ENCODE measurements around the gene KRABD2.

The KRABD2 gene

GRCh38 chr17:8366231-8366630, 10.3 kb downstream of the KRABD2 start:
- FAIRE-seq (no peak), DNase-seq (ENCODE audit: low read depth) (peak; percentile 62)
- Histone ChIP-seq H3K36me3 (ENCODE audit: control insufficient read depth, insufficient read depth, low read length) (no peaks in the 10 kb centered on the region), H3K27me3 (ENCODE audit: control insufficient read depth, insufficient read depth, low read length) (no peaks in the 10 kb centered on the region), H3K4me3 (ENCODE audit: low read depth, low read length) (no peak overlapping the region)
- TF ChIP-seq, protein P1, sequence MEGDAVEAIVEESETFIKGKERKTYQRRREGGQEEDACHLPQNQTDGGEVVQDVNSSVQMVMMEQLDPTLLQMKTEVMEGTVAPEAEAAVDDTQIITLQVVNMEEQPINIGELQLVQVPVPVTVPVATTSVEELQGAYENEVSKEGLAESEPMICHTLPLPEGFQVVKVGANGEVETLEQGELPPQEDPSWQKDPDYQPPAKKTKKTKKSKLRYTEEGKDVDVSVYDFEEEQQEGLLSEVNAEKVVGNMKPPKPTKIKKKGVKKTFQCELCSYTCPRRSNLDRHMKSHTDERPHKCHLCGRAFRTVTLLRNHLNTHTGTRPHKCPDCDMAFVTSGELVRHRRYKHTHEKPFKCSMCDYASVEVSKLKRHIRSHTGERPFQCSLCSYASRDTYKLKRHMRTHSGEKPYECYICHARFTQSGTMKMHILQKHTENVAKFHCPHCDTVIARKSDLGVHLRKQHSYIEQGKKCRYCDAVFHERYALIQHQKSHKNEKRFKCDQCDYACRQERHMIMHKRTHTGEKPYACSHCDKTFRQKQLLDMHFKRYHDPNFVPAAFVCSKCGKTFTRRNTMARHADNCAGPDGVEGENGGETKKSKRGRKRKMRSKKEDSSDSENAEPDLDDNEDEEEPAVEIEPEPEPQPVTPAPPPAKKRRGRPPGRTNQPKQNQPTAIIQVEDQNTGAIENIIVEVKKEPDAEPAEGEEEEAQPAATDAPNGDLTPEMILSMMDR (IDR thresholded peaks at IDR 0.05; ENCODE audit: insufficient read depth, low read length, severe bottlenecking), result no peak

DNA sequence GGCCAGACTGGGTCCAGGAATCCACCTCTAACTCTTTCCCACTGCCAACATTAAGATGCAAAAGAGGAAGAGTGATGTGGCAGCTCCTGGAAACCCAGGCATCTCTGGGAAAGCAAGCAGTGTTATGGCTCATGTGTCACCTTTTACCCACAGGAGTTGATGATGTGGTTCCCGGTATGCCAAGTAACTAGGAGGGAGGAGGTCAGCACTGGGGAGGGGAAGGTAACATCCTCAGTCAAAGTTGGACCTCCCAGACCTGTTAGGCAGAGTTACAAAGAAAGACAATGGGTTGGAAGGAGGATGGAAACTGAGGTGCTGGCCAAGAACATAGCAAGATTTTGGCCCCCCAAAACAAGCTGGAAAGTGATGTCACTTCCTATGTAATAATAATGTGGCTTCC, 11.4 kb downstream of the KRABD2 start:
- DNase-seq (ENCODE audit: low read depth), result peak; percentile 41
- FAIRE-seq, result peak; percentile 23
- no peaks in the 10 kb centered on the region for H3K27me3 ChIP-seq (ENCODE audit: control insufficient read depth, insufficient read depth, low read length)
- H3K36me3 ChIP-seq (ENCODE audit: control insufficient read depth, insufficient read depth, low read length), result no peaks in the 10 kb centered on the region
- TF ChIP-seq, protein P1 (IDR thresholded peaks at IDR 0.05; ENCODE audit: insufficient read depth, low read length, severe bottlenecking), result no peak
- H3K4me3 ChIP-seq (ENCODE audit: low read depth, low read length), result no peak overlapping the region

DNA sequence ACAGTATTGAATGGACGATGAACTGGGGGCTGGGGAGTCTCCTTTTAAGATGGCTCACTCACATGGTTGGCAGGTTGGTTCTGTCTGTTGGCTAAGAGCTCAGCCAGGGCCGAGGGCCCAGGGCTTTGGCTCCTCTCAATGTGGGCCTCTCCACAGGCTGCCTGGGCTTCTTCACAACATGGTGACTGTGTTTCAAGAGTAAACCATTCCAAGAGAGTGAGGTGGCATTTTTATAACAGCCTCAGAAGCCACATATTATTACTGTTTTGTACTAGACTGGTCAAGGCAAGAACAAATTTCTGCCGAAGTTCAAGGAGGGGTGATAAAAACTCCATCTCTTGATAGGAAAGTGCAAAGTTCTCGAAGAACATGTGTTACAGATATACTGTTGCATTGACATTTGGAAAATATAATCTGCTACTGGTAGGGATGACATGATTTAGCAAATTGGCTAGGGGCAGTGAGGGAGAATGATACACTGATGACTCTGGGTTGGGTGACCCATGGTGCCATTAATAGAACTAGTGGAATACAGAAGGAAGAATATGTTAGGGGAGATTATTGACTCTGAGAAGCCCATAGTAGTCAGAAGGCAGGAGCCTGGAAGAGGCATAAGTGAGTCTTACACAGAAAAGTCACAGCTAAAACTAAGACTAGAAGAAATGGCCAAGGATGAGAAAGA, 13.7 kb downstream of the KRABD2 start:
- FAIRE-seq (no peak), DNase-seq (ENCODE audit: low read depth) (no peak)
- no peaks in the 10 kb centered on the region for H3K36me3 ChIP-seq (ENCODE audit: control insufficient read depth, insufficient read depth, low read length)
- TF ChIP-seq, protein P1 (IDR thresholded peaks at IDR 0.05; ENCODE audit: insufficient read depth, low read length, severe bottlenecking), result no peak
- no peaks in the 10 kb centered on the region for H3K27me3 ChIP-seq (ENCODE audit: control insufficient read depth, insufficient read depth, low read length)
- no peak overlapping the region for H3K4me3 ChIP-seq (ENCODE audit: low read depth, low read length)

GRCh38 chr17:8360751-8361150, 15.8 kb downstream of the KRABD2 start:
- DNase-seq (ENCODE audit: low read depth), result no peak
- FAIRE-seq, result no peak
- TF ChIP-seq, protein P1 (IDR thresholded peaks at IDR 0.05; ENCODE audit: insufficient read depth, low read length, severe bottlenecking), result no peak
- no peaks in the 10 kb centered on the region for H3K27me3 ChIP-seq (ENCODE audit: control insufficient read depth, insufficient read depth, low read length)
- no peak overlapping the region for H3K4me3 ChIP-seq (ENCODE audit: low read depth, low read length)
- no peaks in the 10 kb centered on the region for H3K36me3 ChIP-seq (ENCODE audit: control insufficient read depth, insufficient read depth, low read length)

DNA sequence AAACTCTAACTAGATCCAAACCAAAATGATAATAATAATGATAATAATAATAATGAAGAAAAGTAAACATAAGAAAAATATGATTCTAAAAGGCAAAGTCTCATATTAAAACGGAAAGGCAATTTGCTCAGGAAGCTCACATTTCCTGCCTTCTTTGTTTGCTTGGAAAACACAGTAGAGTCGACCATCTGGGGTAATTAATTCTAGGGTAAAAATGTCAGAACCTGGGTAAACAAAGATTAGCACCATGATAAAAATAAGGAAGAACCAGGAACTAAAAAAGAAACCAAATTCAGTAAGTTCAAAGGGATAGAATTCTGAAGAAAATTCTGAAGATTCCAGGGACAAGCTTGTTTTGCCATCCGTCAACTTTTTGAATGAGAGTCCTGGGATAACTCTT, 16.2 kb downstream of the KRABD2 start:
- H3K4me3 ChIP-seq (ENCODE audit: low read depth, low read length), result no peak overlapping the region
- no peak for FAIRE-seq
- TF ChIP-seq, protein P1 (IDR thresholded peaks at IDR 0.05; ENCODE audit: insufficient read depth, low read length, severe bottlenecking), result no peak
- H3K36me3 ChIP-seq (ENCODE audit: control insufficient read depth, insufficient read depth, low read length), result no peaks in the 10 kb centered on the region
- no peaks in the 10 kb centered on the region for H3K27me3 ChIP-seq (ENCODE audit: control insufficient read depth, insufficient read depth, low read length)
- no peak for DNase-seq (ENCODE audit: low read depth)

- H3K27me3 ChIP-seq (ENCODE audit: control insufficient read depth, insufficient read depth, low read length), result no peaks in the 10 kb centered on the region
- no peak overlapping the region for H3K4me3 ChIP-seq (ENCODE audit: low read depth, low read length)
- DNase-seq (ENCODE audit: low read depth) (peak; percentile 88), FAIRE-seq (no peak)
- TF ChIP-seq, protein P1 (IDR thresholded peaks at IDR 0.05; ENCODE audit: insufficient read depth, low read length, severe bottlenecking), result no peak
- H3K36me3 ChIP-seq (ENCODE audit: control insufficient read depth, insufficient read depth, low read length), result no peaks in the 10 kb centered on the region
Observed at GRCh38 chr17:8359769-8360168, 16.7 kb downstream of the KRABD2 start.

All from bronchial epithelial cell (primary cell).